B cell (primary cell): ENCODE measurements around the gene CORO1C. TPM values are rescaled to one million over a fixed set of nuclear protein-coding genes. Genes with fewer than 3 reads are reported as not detected.

ENCODE experiments used
- ATAC-seq: fragments of 200-7000 bp; cut with Tn5 transposase; one replicate; pipeline ENCODE4 v1.10.0; 2021; ENCODE audit warnings: low read depth, mild to moderate bottlenecking, moderate number of reproducible peaks, moderate library complexity
- CTCF ChIA-PET: fragments of 350-600 bp; sonication (Branson Sonifier 250); formaldehyde crosslinking; loops from one replicate; lab custom pipeline; 2021; ENCODE audit warnings: antibody characterized with exemption, inconsistent platforms; lab: Charles Lee
- POLR2A ChIA-PET: fragments of 350-600 bp; sonication (Branson Sonifier 250); formaldehyde crosslinking; loops from one replicate; lab custom pipeline; 2021; ENCODE audit warnings: antibody characterized with exemption; lab: Charles Lee
- DNase-seq: peaks from one replicate; pipeline ENCODE4 v3.0.0; 2013
- H2AFZ ChIP-seq: 2 replicates; pipeline ENCODE4 v1.6.1; 2012; ENCODE audit warnings: mild to moderate bottlenecking, low read depth, low read length; ENCODE audit not compliant: insufficient read depth, poor library complexity, severe bottlenecking
- H3K27ac ChIP-seq, 2 donors: 1 replicate in 1 of 2; 2 replicates in 1 of 2; pipeline ENCODE4 v1.5.1; 2012 to 2013; ENCODE audit warnings: low read length in 2 of 2, mild to moderate bottlenecking in 2 of 2, moderate library complexity in 1 of 2
- H3K27me3 ChIP-seq, 4 experiments: fragments of 200-600 bp in 1 of 4; sonication (generic) in 1 of 4; replicated peaks in 1 of 4; 1 replicate in 2 of 4; 2 replicates in 2 of 4; pipeline versions ENCODE4 v1.6.1 to v1.7.0; 2013 to 2016; ENCODE audit warnings: low read length in 3 of 4, mild to moderate bottlenecking in 2 of 4, mixed read lengths in 1 of 4, moderate library complexity in 1 of 4; ENCODE audit not compliant: insufficient read depth in 4 of 4, control insufficient read depth in 3 of 4; ENCODE audit errors: control extremely low read depth in 1 of 4
- H3K36me3 ChIP-seq, 2 experiments: replicated peaks in 1 of 2; 1 replicate in 1 of 2; 2 replicates in 1 of 2; pipeline versions ENCODE4 v1.6.1 to v1.7.1; 2013; ENCODE audit warnings: low read length in 1 of 2; ENCODE audit not compliant: insufficient read depth in 2 of 2, control insufficient read depth in 1 of 2; ENCODE audit errors: control extremely low read depth in 1 of 2, extremely low read depth in 1 of 2
- H3K4me1 ChIP-seq, 2 donors: fragments of 200-600 bp in 1 of 2; sonication (generic) in 1 of 2; 1 replicate in 1 of 2; 2 replicates in 1 of 2; pipeline versions ENCODE4 v1.5.1 to v1.6.1; 2013 to 2017; ENCODE audit warnings: low read length in 2 of 2; ENCODE audit not compliant: control insufficient read depth in 2 of 2, insufficient read depth in 2 of 2
- H3K4me2 ChIP-seq: replicated peaks from 2 replicates; pipeline ENCODE3; 2012; ENCODE audit warnings: mild to moderate bottlenecking, low read depth, low read length; ENCODE audit not compliant: poor library complexity, severe bottlenecking
- H3K4me3 ChIP-seq, 5 experiments: fragments of 200-600 bp in 1 of 5; sonication (generic) in 1 of 5; 1 replicate in 3 of 5; 2 replicates in 2 of 5; pipeline versions ENCODE4 v1.5.1 to v1.7.0; 2011 to 2016; ENCODE audit warnings: low read length in 4 of 5, mild to moderate bottlenecking in 4 of 5, low read depth in 2 of 5, control low read depth in 1 of 5, moderate library complexity in 1 of 5; ENCODE audit not compliant: insufficient read depth in 1 of 5; ENCODE audit errors: control extremely low read depth in 1 of 5, extremely low read depth in 1 of 5
- H3K79me2 ChIP-seq: fragments of 200-600 bp; sonication (generic); one replicate; pipeline ENCODE4 v1.6.0; 2016; ENCODE audit warnings: low read length; ENCODE audit not compliant: control insufficient read depth, insufficient read depth
- H3K9ac ChIP-seq: fragments of 200-600 bp; sonication (generic); 2 replicates; pipeline ENCODE4 v1.6.1; 2017; ENCODE audit warnings: mild to moderate bottlenecking, low read length, moderate library complexity
- H3K9me3 ChIP-seq, 3 donors: one replicate each; pipeline versions ENCODE4 v1.6.1 to v1.7.1; 2013; ENCODE audit warnings: low read length in 2 of 3; ENCODE audit not compliant: control insufficient read depth in 2 of 3, insufficient read depth in 1 of 3; ENCODE audit errors: control extremely low read depth in 1 of 3
- H4K20me1 ChIP-seq: 2 replicates; pipeline ENCODE4 v1.6.0; 2012; ENCODE audit warnings: mild to moderate bottlenecking, low read length; ENCODE audit not compliant: insufficient read depth, control insufficient read depth, poor library complexity, severe bottlenecking
- H3K27ac Mint-ChIP-seq: one replicate; pipeline ENCODE4 v1.8.0; 2021; ENCODE audit warnings: mixed read lengths
- H3K27me3 Mint-ChIP-seq: one replicate; pipeline ENCODE4 v1.8.0; 2021; ENCODE audit warnings: mixed read lengths
- H3K4me1 Mint-ChIP-seq: one replicate; pipeline ENCODE4 v1.8.0; 2021; ENCODE audit warnings: mixed read lengths
- H3K4me3 Mint-ChIP-seq: one replicate; pipeline ENCODE4 v1.8.0; 2021; ENCODE audit warnings: mixed read lengths
- H3K9me3 Mint-ChIP-seq: one replicate; pipeline ENCODE4 v1.8.0; 2022; ENCODE audit warnings: mixed read lengths; ENCODE audit not compliant: insufficient read depth
- EZH2 ChIP-seq: IDR thresholded peaks from 2 replicates; pipeline ENCODE4 v1.6.1; 2012; ENCODE audit warnings: borderline replicate concordance, low read depth, mild to moderate bottlenecking, moderate library complexity, low read length; ENCODE audit not compliant: insufficient read depth, poor library complexity, severe bottlenecking
- WGBS: methylation state at CpG from one replicate; pipeline ENCODE4 v1.1.5; 2013; ENCODE audit warnings: missing lambda C conversion rate; ENCODE audit not compliant: insufficient coverage; 5-methylcytosine and 5-hydroxymethylcytosine counted together
- intact Hi-C: fragments of 100-400 bp; cut with micrococcal nuclease; formaldehyde crosslinking; loops from one replicate; pipeline ENCODE4 v1.10.0; 2022
- polyA plus RNA-seq: library from polyadenylated mRNA; depleted of rRNA; stranded (reverse); fragments of >200 nt; gene quantifications from 2 replicates; pipeline ENCODE4 v1.2.3, GENCODE V29; 2012
- total RNA-seq, 2 donors: library from RNA; stranded (reverse); fragments of 120-200 nt in 1 of 2; gene quantifications; 1 replicate in 1 of 2; 2 replicates in 1 of 2; pipeline versions ENCODE4 v1.2.3 to v1.2.4, GENCODE V29; 2013 to 2022
- TF ChIP-seq, protein P1 (sequence below): fragments of 200-600 bp; IDR thresholded peaks from one replicate; pipeline ENCODE4 v1.8.0; 2022; ENCODE audit warnings: antibody characterized with exemption, mild to moderate bottlenecking

CORO1C gene
- total and polyA plus RNA-seq, 2 donors (not counting 1 experiment from before 2014, with no cell fraction given): 19.2 to 68.0 TPM

DNA sequence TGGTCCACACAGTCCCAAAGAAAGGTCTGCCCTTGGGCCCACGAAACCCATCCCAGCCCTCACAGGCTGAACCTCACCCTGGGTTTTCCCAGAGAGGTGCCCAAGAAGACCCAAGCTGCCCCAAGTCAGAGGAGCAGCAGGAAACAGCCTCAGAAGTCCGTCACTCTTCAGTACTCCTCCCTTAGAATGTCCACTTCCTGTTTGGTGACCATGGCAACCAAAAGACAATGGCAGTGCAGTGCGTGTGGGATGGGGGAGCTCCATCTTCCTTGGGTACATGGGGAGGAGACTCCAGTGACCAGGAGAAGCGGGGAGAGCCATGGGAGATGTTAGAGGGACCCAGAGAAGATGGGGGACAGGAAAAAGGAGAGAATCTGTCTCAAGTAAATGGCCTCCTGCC, 108.9 kb downstream of the CORO1C start:
- H3K4me1 Mint-ChIP-seq: peaks cover 55% of the 10 kb centered on the region

DNA sequence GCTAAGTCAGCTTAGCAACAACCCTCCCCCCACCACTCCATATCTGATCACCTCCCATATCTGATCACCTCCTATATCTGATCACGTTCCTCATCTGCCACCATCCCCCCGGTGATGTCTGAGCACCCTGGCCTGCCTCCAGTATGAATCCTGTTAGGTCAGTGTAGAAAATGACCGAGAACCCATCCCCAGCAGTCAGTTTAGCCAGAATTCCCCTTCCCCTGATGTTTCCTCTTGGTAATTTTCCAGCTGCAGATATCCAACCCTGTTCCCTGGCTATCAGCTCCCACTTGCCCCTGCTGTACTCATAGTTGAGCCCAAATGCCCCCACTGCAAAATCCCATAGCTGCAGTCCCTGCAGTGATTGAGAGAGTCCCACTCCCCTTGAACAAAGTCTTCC, 110.2 kb downstream of the CORO1C start:
- Histone ChIP-seq H3K9me3 (peaks cover 0 to 26% (median 1%) of the 10 kb centered on the region in 3 donors), H3K9ac (no peak overlapping the region), H3K4me3 (no peak overlapping the region), H3K4me1 (peaks cover 35 to 42% of the 10 kb centered on the region in 2 donors), H3K4me2 (no peak overlapping the region), H3K27ac (no peak overlapping the region), H4K20me1 (no peaks in the 10 kb centered on the region), H3K27me3 (no peaks in the 10 kb centered on the region), H3K79me2 (peaks cover 13% of the 10 kb centered on the region), H2AFZ (no peak overlapping the region), H3K36me3 (peaks cover 0 to 11% of the 10 kb centered on the region in 2 experiments)
- WGBS: 96% methylated on average over 3 of the region's 3 CpGs
- ATAC-seq (no peak), DNase-seq (no peak)
- TF ChIP-seq, protein P1, sequence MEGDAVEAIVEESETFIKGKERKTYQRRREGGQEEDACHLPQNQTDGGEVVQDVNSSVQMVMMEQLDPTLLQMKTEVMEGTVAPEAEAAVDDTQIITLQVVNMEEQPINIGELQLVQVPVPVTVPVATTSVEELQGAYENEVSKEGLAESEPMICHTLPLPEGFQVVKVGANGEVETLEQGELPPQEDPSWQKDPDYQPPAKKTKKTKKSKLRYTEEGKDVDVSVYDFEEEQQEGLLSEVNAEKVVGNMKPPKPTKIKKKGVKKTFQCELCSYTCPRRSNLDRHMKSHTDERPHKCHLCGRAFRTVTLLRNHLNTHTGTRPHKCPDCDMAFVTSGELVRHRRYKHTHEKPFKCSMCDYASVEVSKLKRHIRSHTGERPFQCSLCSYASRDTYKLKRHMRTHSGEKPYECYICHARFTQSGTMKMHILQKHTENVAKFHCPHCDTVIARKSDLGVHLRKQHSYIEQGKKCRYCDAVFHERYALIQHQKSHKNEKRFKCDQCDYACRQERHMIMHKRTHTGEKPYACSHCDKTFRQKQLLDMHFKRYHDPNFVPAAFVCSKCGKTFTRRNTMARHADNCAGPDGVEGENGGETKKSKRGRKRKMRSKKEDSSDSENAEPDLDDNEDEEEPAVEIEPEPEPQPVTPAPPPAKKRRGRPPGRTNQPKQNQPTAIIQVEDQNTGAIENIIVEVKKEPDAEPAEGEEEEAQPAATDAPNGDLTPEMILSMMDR: no peak
- TF ChIP-seq EZH2: no peak
- CTCF ChIA-PET: interaction anchor here (0.9 to 13.8 kb wide), 6 partner anchors 10 to 182 kb away, joined by 3 to 431 read pairs (median 134); partner anchors contain the start of genes ISCU, SART3 and SELPLG
- Mint-ChIP-seq H3K9me3 (peaks cover 3% of the 10 kb centered on the region), H3K27me3 (no peaks in the 10 kb centered on the region), H3K27ac (peak overlapping the region; percentile 12), H3K4me3 (no peak overlapping the region), H3K4me1 (peaks cover 64% of the 10 kb centered on the region)
- intact Hi-C loops: no loop called here
- POLR2A ChIA-PET: interaction anchor here (0.7 to 8.6 kb wide), 3 partner anchors 14 to 476 kb away, joined by 3 to 133 read pairs (median 4); partner anchors contain the start of genes SELPLG and UNG

More for the DNA sequence above, 108.9 kb downstream of the CORO1C start:
- Histone ChIP-seq H3K27ac (no peak overlapping the region), H3K9ac (no peak overlapping the region), H3K4me1 (peaks cover 26 to 37% of the 10 kb centered on the region in 2 donors), H3K9me3 (peaks cover 0 to 19% (median 0%) of the 10 kb centered on the region in 3 donors), H3K27me3 (no peaks in the 10 kb centered on the region), H3K36me3 (peaks cover 0 to 11% of the 10 kb centered on the region in 2 experiments), H3K79me2 (peaks cover 20% of the 10 kb centered on the region), H4K20me1 (no peaks in the 10 kb centered on the region), H2AFZ (no peak overlapping the region), H3K4me2 (peak overlapping the region; percentile 33), H3K4me3 (no peak overlapping the region)
- no peaks in the 10 kb centered on the region for H3K27me3 Mint-ChIP-seq
- no peak for TF ChIP-seq EZH2
- TF ChIP-seq, protein P1: no peak
- DNase-seq: peak; percentile 50
- H3K9me3 Mint-ChIP-seq: no peaks in the 10 kb centered on the region
- WGBS: 56% methylated on average over 4 of the region's 4 CpGs
- ChIA-PET POLR2A (interaction anchor here (1.7 kb wide), 1 partner anchor 12 kb away, joined by 10 read pairs; the partner anchor contains the start of gene SELPLG), CTCF (interaction anchor here (12.0 to 13.8 kb wide), 5 partner anchors 12 to 181 kb away, joined by 102 to 431 read pairs (median 135); partner anchors contain the start of genes ISCU, SART3 and SELPLG)
- no peak overlapping the region for H3K4me3 Mint-ChIP-seq
- H3K27ac Mint-ChIP-seq: peak overlapping the region; percentile 85
- no peak for ATAC-seq
- intact Hi-C loops: no loop called here
